Breast epithelium (tissue), 4 donors: ENCODE results near the gene ANKRD44. TPM values are rescaled to one million over a fixed set of nuclear protein-coding genes. Genes with fewer than 3 reads are reported as not detected.

Experiments used
- DNase-seq, 2 donors: peaks; one replicate each; pipeline ENCODE4 v3.0.0-alpha.2; 2019; ENCODE audit warnings: low spot score in 2 of 2
- H3K27ac ChIP-seq, 2 donors: fragments of 200-600 bp; sonication (generic) in 1 of 2; one replicate each; pipeline ENCODE4 v1.5.1; 2016 to 2019; ENCODE audit warnings: mild to moderate bottlenecking in 1 of 2
- H3K27me3 ChIP-seq, 2 donors: fragments of 200-600 bp; sonication (generic) in 1 of 2; one replicate each; pipeline versions ENCODE4 v1.5.1 to v1.6.0; 2017 to 2019; ENCODE audit warnings: control low read depth in 1 of 2, mild to moderate bottlenecking in 1 of 2
- H3K36me3 ChIP-seq: fragments of 200-600 bp; one replicate; pipeline ENCODE4 v1.5.1; 2019
- H3K4me1 ChIP-seq, 2 donors: fragments of 200-600 bp; sonication (generic); one replicate each; pipeline ENCODE4 v1.5.1; 2016 to 2019; ENCODE audit warnings: control low read depth in 1 of 2
- H3K4me3 ChIP-seq, 3 donors: fragments of 200-600 bp; sonication (generic); 1 replicate in 2 of 3; 2 replicates in 1 of 3; pipeline ENCODE4 v1.5.1; 2016 to 2019; ENCODE audit warnings: mild to moderate bottlenecking in 3 of 3, moderate library complexity in 2 of 3
- H3K9me3 ChIP-seq, 2 donors: fragments of 200-600 bp; sonication (generic) in 1 of 2; one replicate each; pipeline ENCODE4 v1.5.1; 2016 to 2019; ENCODE audit warnings: control low read depth in 1 of 2
- CTCF ChIP-seq, 3 donors: fragments of 450-650 bp; IDR thresholded peaks; one replicate each; pipeline ENCODE4 v1.5.1; 2016 to 2017; ENCODE audit warnings: antibody characterized with exemption in 3 of 3, mild to moderate bottlenecking in 3 of 3, moderate library complexity in 3 of 3
- POLR2A ChIP-seq: fragments of 450-650 bp; IDR thresholded peaks from one replicate; pipeline ENCODE4 v1.6.1; 2016; ENCODE audit warnings: antibody characterized with exemption, mild to moderate bottlenecking, moderate library complexity
- POLR2AphosphoS5 ChIP-seq, 3 donors: sonication (generic); formaldehyde crosslinking; IDR thresholded peaks; one replicate each; pipeline ENCODE4 v1.6.1; 2017; ENCODE audit warnings: antibody characterized with exemption in 3 of 3
- intact Hi-C: fragments of 100-400 bp; cut with DNase I; formaldehyde crosslinking; loops from one replicate; pipeline ENCODE4 v1.15.1; 2023; ENCODE audit warnings: low total_unique reads
- total RNA-seq, 3 donors: library from RNA; depleted of rRNA; stranded (reverse); fragments of >200 nt; gene quantifications; one replicate each; pipeline ENCODE4 v1.1.0, GENCODE V29; 2016

Gene ANKRD44
- total RNA-seq, 3 donors from 2014 or later, result 18.0 to 41.3 (median 19.9) TPM

GRCh38 chr2:197076652-197077051 lies 233.9 kb downstream of the ANKRD44 start:
- intact Hi-C loops, result no loop called here
- Histone ChIP-seq H3K36me3 (no peaks in the 10 kb centered on the region), H3K9me3 (no peaks in the 10 kb centered on the region), H3K27ac (no peak overlapping the region), H3K4me3 (no peak overlapping the region), H3K27me3 (no peaks in the 10 kb centered on the region), H3K4me1 (no peaks in the 10 kb centered on the region)
- no peak for DNase-seq
- TF ChIP-seq CTCF (IDR thresholded peaks at IDR 0.05), result no peak
- TF ChIP-seq POLR2A, result no peak
- no peak for TF ChIP-seq POLR2AphosphoS5 (IDR thresholded peaks at IDR 0.05)

- no peak for DNase-seq
- intact Hi-C loops, result no loop called here
- no peaks in the 10 kb centered on the region for H3K9me3 ChIP-seq
- no peak overlapping the region for H3K27ac ChIP-seq
- H3K4me1 ChIP-seq, result no peaks in the 10 kb centered on the region
- no peak overlapping the region for H3K4me3 ChIP-seq
- H3K27me3 ChIP-seq, result no peaks in the 10 kb centered on the region
- H3K36me3 ChIP-seq, result no peaks in the 10 kb centered on the region
- TF ChIP-seq POLR2A, result no peak
- no peak for TF ChIP-seq POLR2AphosphoS5 (IDR thresholded peaks at IDR 0.05)
- TF ChIP-seq CTCF (IDR thresholded peaks at IDR 0.05), result no peak
These were observed 234.7 kb downstream of the ANKRD44 start for GRCh38 chr2:197075754-197076337.

- Histone ChIP-seq H3K4me1 (no peaks in the 10 kb centered on the region), H3K4me3 (no peak overlapping the region), H3K27ac (no peak overlapping the region), H3K36me3 (no peaks in the 10 kb centered on the region), H3K9me3 (no peaks in the 10 kb centered on the region), H3K27me3 (no peaks in the 10 kb centered on the region)
- no peak for TF ChIP-seq POLR2A
- TF ChIP-seq POLR2AphosphoS5 (IDR thresholded peaks at IDR 0.05), result no peak
- no peak for TF ChIP-seq CTCF (IDR thresholded peaks at IDR 0.05)
- intact Hi-C loops, result no loop called here
- DNase-seq, result no peak
These were observed 235.3 kb downstream of the ANKRD44 start for GRCh38 chr2:197075281-197075680.

- no peaks in the 10 kb centered on the region for H3K4me1 ChIP-seq
- no peaks in the 10 kb centered on the region for H3K36me3 ChIP-seq
- H3K4me3 ChIP-seq, result no peak overlapping the region
- TF ChIP-seq POLR2A (no peak), CTCF (IDR thresholded peaks at IDR 0.05) (no peak), POLR2AphosphoS5 (IDR thresholded peaks at IDR 0.05) (no peak)
- H3K27ac ChIP-seq, result no peak overlapping the region
- peak in 1 of 2 donors; percentile 20 for DNase-seq
- intact Hi-C loops, result loop anchor here (1.0 kb wide), 1 partner anchor 44 kb away; no protein-coding TSS in a partner anchor
- no peaks in the 10 kb centered on the region for H3K9me3 ChIP-seq
- H3K27me3 ChIP-seq, result no peaks in the 10 kb centered on the region
These were observed 236.7 kb downstream of the ANKRD44 start for GRCh38 chr2:197073701-197074433.

- H3K4me1 ChIP-seq, result no peaks in the 10 kb centered on the region
- no peaks in the 10 kb centered on the region for H3K36me3 ChIP-seq
- no peaks in the 10 kb centered on the region for H3K27me3 ChIP-seq
- no peaks in the 10 kb centered on the region for H3K9me3 ChIP-seq
- TF ChIP-seq POLR2AphosphoS5 (IDR thresholded peaks at IDR 0.05) (no peak), POLR2A (no peak), CTCF (IDR thresholded peaks at IDR 0.05) (no peak)
- no peak overlapping the region for H3K27ac ChIP-seq
- H3K4me3 ChIP-seq, result no peak overlapping the region
- no peak for DNase-seq
- intact Hi-C loops, result no loop called here
These were observed 237.3 kb downstream of the ANKRD44 start for GRCh38 chr2:197073270-197073669.
